ENCODE data around the gene CCDC90B. TPM values are rescaled to one million over a fixed set of nuclear protein-coding genes. Genes with fewer than 3 reads are reported as not detected.

CCDC90B gene
- total RNA-seq, 4 donors from 2014 or later = 31.0 to 56.5 (median 40.1) TPM

GRCh38 chr11:83284501-83285150 is 1.5 kb downstream of the CCDC90B start:
- H3K27ac ChIP-seq = peak overlapping the region; percentile 96 to 98 (median 96)
- peaks cover 0 to 46% (median 19%) of the 10 kb centered on the region in 4 donors for H3K4me1 ChIP-seq
- 11 to 19% methylated on average over 3 of the region's 3 CpGs for WGBS, 2 donors

GRCh38 chr11:83282084-83282716 is 4.0 kb downstream of the CCDC90B start:
- no peaks in the 10 kb centered on the region for H3K9me3 ChIP-seq
- H3K4me1 ChIP-seq = peaks cover 0 to 46% (median 19%) of the 10 kb centered on the region in 4 donors
- DNase-seq (ENCODE audit: low spot score in 2 of 2) = no peak
- TF ChIP-seq POLR2A (IDR thresholded peaks at IDR 0.05) (no peak), EP300 (IDR thresholded peaks at IDR 0.05) (no peak)
- TF ChIP-seq, protein P1, sequence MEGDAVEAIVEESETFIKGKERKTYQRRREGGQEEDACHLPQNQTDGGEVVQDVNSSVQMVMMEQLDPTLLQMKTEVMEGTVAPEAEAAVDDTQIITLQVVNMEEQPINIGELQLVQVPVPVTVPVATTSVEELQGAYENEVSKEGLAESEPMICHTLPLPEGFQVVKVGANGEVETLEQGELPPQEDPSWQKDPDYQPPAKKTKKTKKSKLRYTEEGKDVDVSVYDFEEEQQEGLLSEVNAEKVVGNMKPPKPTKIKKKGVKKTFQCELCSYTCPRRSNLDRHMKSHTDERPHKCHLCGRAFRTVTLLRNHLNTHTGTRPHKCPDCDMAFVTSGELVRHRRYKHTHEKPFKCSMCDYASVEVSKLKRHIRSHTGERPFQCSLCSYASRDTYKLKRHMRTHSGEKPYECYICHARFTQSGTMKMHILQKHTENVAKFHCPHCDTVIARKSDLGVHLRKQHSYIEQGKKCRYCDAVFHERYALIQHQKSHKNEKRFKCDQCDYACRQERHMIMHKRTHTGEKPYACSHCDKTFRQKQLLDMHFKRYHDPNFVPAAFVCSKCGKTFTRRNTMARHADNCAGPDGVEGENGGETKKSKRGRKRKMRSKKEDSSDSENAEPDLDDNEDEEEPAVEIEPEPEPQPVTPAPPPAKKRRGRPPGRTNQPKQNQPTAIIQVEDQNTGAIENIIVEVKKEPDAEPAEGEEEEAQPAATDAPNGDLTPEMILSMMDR (IDR thresholded peaks at IDR 0.05) = no peak
- 65 to 77% methylated on average over 4 of the region's 4 CpGs for WGBS, 2 donors
- H3K36me3 ChIP-seq = peaks cover 0 to 20% (median 2%) of the 10 kb centered on the region in 3 donors
- no peak overlapping the region for H3K4me3 ChIP-seq
- H3K27ac ChIP-seq = no peak overlapping the region
- H3K27me3 ChIP-seq = no peaks in the 10 kb centered on the region

More at GRCh38 chr11:83284501-83285150, 1.5 kb downstream of the CCDC90B start:
- DNase-seq (ENCODE audit: low spot score in 2 of 2) = no peak
- H3K36me3 ChIP-seq = no peaks in the 10 kb centered on the region
- H3K27me3 ChIP-seq = no peaks in the 10 kb centered on the region
- H3K9me3 ChIP-seq = no peaks in the 10 kb centered on the region
- TF ChIP-seq POLR2A (IDR thresholded peaks at IDR 0.05) (no peak), EP300 (IDR thresholded peaks at IDR 0.05) (no peak)
- TF ChIP-seq, protein P1 (IDR thresholded peaks at IDR 0.05) = no peak
- H3K4me3 ChIP-seq = peak overlapping the region; percentile 66 to 84 (median 72)

- Histone ChIP-seq H3K27me3 (no peaks in the 10 kb centered on the region), H3K27ac (no peak overlapping the region), H3K4me1 (peaks cover 0 to 42% (median 18%) of the 10 kb centered on the region in 4 donors), H3K4me3 (no peak overlapping the region), H3K36me3 (peaks cover 2 to 40% (median 5%) of the 10 kb centered on the region in 3 donors), H3K9me3 (no peaks in the 10 kb centered on the region)
- TF ChIP-seq, protein P1 (IDR thresholded peaks at IDR 0.05) = no peak
- TF ChIP-seq POLR2A (IDR thresholded peaks at IDR 0.05) (no peak), EP300 (IDR thresholded peaks at IDR 0.05) (no peak)
- DNase-seq (ENCODE audit: low spot score in 2 of 2) = no peak
- 51% methylated on average over 1 of the region's 1 CpG for WGBS, 2 donors
These were observed 5.9 kb downstream of the CCDC90B start for GRCh38 chr11:83280256-83280655.

DNA sequence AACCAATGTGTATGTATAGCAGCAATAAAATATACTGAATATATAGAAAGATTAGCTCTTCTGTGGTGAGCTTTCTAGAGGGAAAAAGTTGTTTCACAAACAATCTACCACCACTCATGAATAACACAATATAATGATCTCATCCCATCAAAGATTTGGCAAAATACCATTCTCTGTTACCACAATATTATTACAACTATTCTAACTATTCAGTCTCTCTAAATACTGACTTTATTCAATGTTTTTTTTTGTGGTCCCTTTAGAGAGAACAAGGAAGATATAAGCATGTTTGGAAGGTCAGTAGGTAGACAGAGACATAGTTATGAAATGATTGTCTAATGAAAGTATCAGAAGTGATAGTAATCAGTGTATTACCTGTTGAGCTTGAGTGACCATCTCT is 7.8 kb downstream of the CCDC90B start:
- Histone ChIP-seq H3K36me3 (peaks cover 2 to 57% (median 5%) of the 10 kb centered on the region in 3 donors), H3K4me1 (peaks cover 0 to 24% (median 6%) of the 10 kb centered on the region in 4 donors)
- no peak for TF ChIP-seq POLR2A (IDR thresholded peaks at IDR 0.05)
- TF ChIP-seq, protein P1 (IDR thresholded peaks at IDR 0.05) = no peak
- no peak for TF ChIP-seq EP300 (IDR thresholded peaks at IDR 0.05)

More for the DNA sequence above, 7.8 kb downstream of the CCDC90B start:
- H3K27me3 ChIP-seq = no peaks in the 10 kb centered on the region
- no peak for DNase-seq (ENCODE audit: low spot score in 2 of 2)
- no peak overlapping the region for H3K4me3 ChIP-seq
- H3K27ac ChIP-seq = no peak overlapping the region
- no peaks in the 10 kb centered on the region for H3K9me3 ChIP-seq

All from tibial nerve (tissue), 4 donors.